Adrenal gland (tissue), 12 donors: ENCODE measurements around the gene AQP3. TPM values are rescaled to one million over a fixed set of nuclear protein-coding genes. Genes with fewer than 3 reads are reported as not detected.

Experiments
- DNase-seq, 7 donors: peaks; one replicate each; pipeline ENCODE4 v3.0.0-alpha.2; 2019 to 2020
- H3K27ac ChIP-seq, 5 donors: fragments of 200-600 bp; sonication (generic) in 4 of 5; 1 replicate in 3 of 5; 2 replicates in 2 of 5; pipeline versions ENCODE4 v1.5.1 to v1.8.0; 2016 to 2020; ENCODE audit warnings: mild to moderate bottlenecking in 1 of 5
- H3K27me3 ChIP-seq: fragments of 200-600 bp; 2 replicates; pipeline ENCODE4 v1.8.0; 2021
- H3K36me3 ChIP-seq, 2 donors: fragments of 200-600 bp; replicated peaks in 1 of 2; 1 replicate in 1 of 2; 2 replicates in 1 of 2; pipeline versions ENCODE4 v1.5.1 to v1.8.0; 2018 to 2022
- H3K4me1 ChIP-seq, 2 donors: fragments of 200-600 bp; replicated peaks in 1 of 2; 1 replicate in 1 of 2; 2 replicates in 1 of 2; pipeline versions ENCODE4 v1.5.1 to v1.8.0; 2018 to 2021
- H3K4me3 ChIP-seq, 4 donors: fragments of 200-600 bp; sonication (generic) in 3 of 4; one replicate each; pipeline ENCODE4 v1.5.1; 2016 to 2018
- H3K9me3 ChIP-seq, 3 donors: fragments of 200-600 bp; sonication (generic) in 1 of 3; replicated peaks in 1 of 3; 1 replicate in 2 of 3; 2 replicates in 1 of 3; pipeline versions ENCODE4 v1.5.1 to v1.8.0; 2016 to 2021
- CTCF ChIP-seq, 6 experiments: fragments of 450-650 bp in 4 of 6; fragments of 200-600 bp in 2 of 6; sonication (generic) in 1 of 6; IDR thresholded peaks; 1 replicate in 5 of 6; 2 replicates in 1 of 6; pipeline versions ENCODE4 v1.5.1 to v1.8.0; 2016 to 2021; ENCODE audit warnings: antibody characterized with exemption in 6 of 6, mild to moderate bottlenecking in 2 of 6, moderate library complexity in 1 of 6
- POLR2A ChIP-seq, 2 donors: fragments of 450-650 bp; IDR thresholded peaks; one replicate each; pipeline ENCODE4 v1.6.1; 2017; ENCODE audit warnings: antibody characterized with exemption in 2 of 2, mild to moderate bottlenecking in 2 of 2, moderate library complexity in 1 of 2
- WGBS, 4 donors: extraction: QIAGEN DNeasy Blood & Tissue Kit in 2 of 4; methylation state at CpG; one replicate each; pipeline versions ENCODE4 v1.1.5 to v1.1.7; 2013 to 2017; 5-methylcytosine and 5-hydroxymethylcytosine counted together
- intact Hi-C, 2 donors: fragments of 100-400 bp; cut with DNase I; formaldehyde crosslinking; loops; one replicate each; pipeline versions ENCODE4 v1.14.1 to v1.15.0; 2022 to 2023
- polyA plus RNA-seq, 3 donors: library from polyadenylated mRNA; stranded (reverse); fragments of 200-250 nt in 2 of 3; fragments of 350-450 nt in 1 of 3; fragmentation: Illumina TruSeq in 1 of 3; extraction: RNeasy Lipid Tissue Mini Kit (QIAGEN cat#74804) in 1 of 3; gene quantifications; one replicate each; pipeline ENCODE4 v1.2.3, GENCODE V29; 2013 to 2014
- total RNA-seq, 9 donors: library from RNA; depleted of rRNA in 4 of 9; stranded (reverse); fragments of >200 nt in 4 of 9; fragments of 120-200 nt in 1 of 9; fragmentation: NEBNext Ultra II Directional in 1 of 9; extraction: Animal tissue kit (Norgen Biotek cat#: 25700) in 1 of 9; gene quantifications; one replicate each; pipeline versions ENCODE4 v1.1.0 to v1.2.4, GENCODE V29; 2013 to 2023
- donor health status: healthy with polysubstance abuse.
- donor health status: Bipolar disorder and iron deficiency.
- donor health status: DM: yes; HTN: yes; CAD: no.
- donor health status: DM: no; HTN: no; CAD: no.
- donor health status: DM: no; HTN: no; CAD: no.
- donor health status: DM: yes; HTN: yes; CAD: no.

The AQP3 gene
- total and polyA plus RNA-seq, 12 donors: 0.88 to 17.9 (median 2.3) TPM

- Histone ChIP-seq H3K27ac (no peak overlapping the region), H3K36me3 (peaks cover 0 to 100% of the 10 kb centered on the region in 2 donors), H3K4me1 (no peaks in the 10 kb centered on the region), H3K27me3 (no peaks in the 10 kb centered on the region), H3K4me3 (no peak overlapping the region), H3K9me3 (no peaks in the 10 kb centered on the region)
- TF ChIP-seq CTCF (IDR thresholded peaks at IDR 0.05) (peak; percentile 85 to 89 (median 88)), POLR2A (IDR thresholded peaks at IDR 0.05) (no peak)
- peak; percentile 43 to 82 (median 68) for DNase-seq
- intact Hi-C loops: loop anchor here (5.0 to 10.0 kb wide), 3 partner anchors 92 to 185 kb away; no protein-coding TSS in a partner anchor
- 44 to 86% (median 75%) methylated on average over 5 to 24 of the region's 24 CpGs for WGBS, 4 donors
These were observed 19.4 kb upstream of the AQP3 start for GRCh38 chr9:33466565-33467495.

- Histone ChIP-seq H3K9me3 (no peaks in the 10 kb centered on the region), H3K27ac (no peak overlapping the region), H3K27me3 (no peaks in the 10 kb centered on the region), H3K36me3 (peaks cover 0 to 100% of the 10 kb centered on the region in 2 donors), H3K4me1 (no peaks in the 10 kb centered on the region), H3K4me3 (no peak overlapping the region)
- 90 to 94% (median 91%) methylated on average over 11 to 27 of the region's 27 CpGs for WGBS, 4 donors
- no peak for DNase-seq
- intact Hi-C loops: loop anchor here (5.0 to 10.0 kb wide), 3 partner anchors 91 to 184 kb away; no protein-coding TSS in a partner anchor
- TF ChIP-seq CTCF (IDR thresholded peaks at IDR 0.05): no peak
- no peak for TF ChIP-seq POLR2A (IDR thresholded peaks at IDR 0.05)
These were observed 18.5 kb upstream of the AQP3 start for GRCh38 chr9:33465596-33466564.

GRCh38 chr9:33465096-33465495 lies 17.7 kb upstream of the AQP3 start:
- TF ChIP-seq POLR2A (IDR thresholded peaks at IDR 0.05): no peak
- no peak for TF ChIP-seq CTCF (IDR thresholded peaks at IDR 0.05)
- no peaks in the 10 kb centered on the region for H3K27me3 ChIP-seq
- no peaks in the 10 kb centered on the region for H3K4me1 ChIP-seq
- no peak for DNase-seq
- no peak overlapping the region for H3K27ac ChIP-seq
- intact Hi-C loops: loop anchor here (5.0 to 10.0 kb wide), 3 partner anchors 90 to 183 kb away; no protein-coding TSS in a partner anchor
- H3K9me3 ChIP-seq: no peaks in the 10 kb centered on the region
- 94 to 97% (median 96%) methylated on average over 8 to 9 of the region's 9 CpGs for WGBS, 4 donors
- H3K36me3 ChIP-seq: peaks cover 0 to 93% of the 10 kb centered on the region in 2 donors
- no peak overlapping the region for H3K4me3 ChIP-seq
